Measurements from ENCODE around the gene SMAD3.

Gene SMAD3

GRCh38 chr15:67208396-67208795, 143.0 kb downstream of the SMAD3 start:
- no peak for DNase-seq

GRCh38 chr15:67210555-67211168, 145.3 kb downstream of the SMAD3 start:
- no peak for DNase-seq

DNA sequence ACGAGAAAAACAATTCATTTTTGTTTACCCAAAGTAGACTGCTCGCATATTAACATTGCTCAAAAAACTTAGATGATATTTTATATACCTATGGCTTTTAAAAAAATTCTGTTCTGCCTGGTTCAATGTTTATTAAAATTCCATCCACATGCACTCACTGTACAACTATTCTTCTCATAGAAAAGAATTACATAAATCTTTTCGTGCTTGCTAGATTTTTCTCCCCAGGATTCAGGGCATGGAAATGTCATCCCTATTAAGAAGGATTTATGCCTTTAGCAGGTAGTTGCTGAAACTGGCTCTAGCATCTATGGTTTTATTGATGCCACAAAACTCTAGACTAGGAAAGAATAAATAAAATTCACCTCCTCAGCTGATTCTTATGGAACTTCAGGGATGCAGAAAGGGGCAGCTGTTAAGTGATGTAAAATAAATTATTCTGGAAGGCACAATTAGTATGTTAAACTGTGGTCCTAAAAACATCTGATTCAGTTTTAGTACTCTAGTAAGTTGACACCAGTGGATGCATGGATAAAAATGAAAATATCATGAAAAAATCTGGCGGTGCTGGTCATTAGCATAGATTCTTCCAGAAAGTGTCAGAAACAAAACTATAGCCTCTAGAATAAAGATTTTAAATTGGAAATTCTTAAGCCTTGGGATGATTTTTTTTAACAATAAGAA, 147.4 kb downstream of the SMAD3 start:
- no peak for DNase-seq

GRCh38 chr15:67215102-67215501, 149.7 kb downstream of the SMAD3 start:
- DNase-seq: no peak

DNA sequence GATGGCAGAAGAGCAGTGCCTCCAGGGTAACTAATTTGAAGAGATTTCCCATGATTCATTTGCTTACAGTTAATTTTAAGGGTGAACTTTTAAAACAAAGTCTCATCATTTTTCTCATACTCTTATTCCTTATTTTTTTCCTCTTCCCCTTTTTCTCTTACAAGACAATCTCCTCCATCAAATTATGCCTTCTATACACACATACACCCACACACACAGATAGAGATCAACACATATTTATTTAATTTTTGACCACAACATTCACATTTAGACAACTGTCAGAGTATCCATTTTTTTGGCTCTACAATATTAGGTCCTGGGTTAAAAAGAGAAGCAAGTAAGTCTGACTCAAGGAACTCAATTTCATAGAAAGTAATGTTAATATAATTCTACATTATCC, 151.5 kb downstream of the SMAD3 start:
- no peak for DNase-seq

DNA sequence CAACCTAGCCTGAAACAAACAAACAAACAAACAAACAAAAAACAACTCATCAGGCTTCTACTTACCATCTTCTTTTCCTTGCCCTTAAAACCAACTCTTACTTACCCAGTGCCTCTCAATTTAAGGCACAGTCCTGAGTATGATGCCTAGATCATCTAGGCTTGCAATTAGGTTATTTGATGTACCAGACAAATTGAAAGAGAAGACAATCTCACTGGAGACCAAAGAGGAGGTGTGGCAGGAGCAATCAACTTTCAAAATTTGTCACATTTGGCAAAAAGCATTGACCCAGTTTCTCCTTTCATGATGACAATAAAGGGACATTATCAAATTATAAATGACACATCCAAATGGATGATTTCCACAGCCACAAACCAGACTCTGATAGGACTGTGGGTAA, 153.0 kb downstream of the SMAD3 start:
- no peak for DNase-seq

- DNase-seq: no peak
Observed at GRCh38 chr15:67219288-67219687, 153.9 kb downstream of the SMAD3 start.

GRCh38 chr15:67224889-67225288, 159.5 kb downstream of the SMAD3 start:
- DNase-seq: no peak

DNA sequence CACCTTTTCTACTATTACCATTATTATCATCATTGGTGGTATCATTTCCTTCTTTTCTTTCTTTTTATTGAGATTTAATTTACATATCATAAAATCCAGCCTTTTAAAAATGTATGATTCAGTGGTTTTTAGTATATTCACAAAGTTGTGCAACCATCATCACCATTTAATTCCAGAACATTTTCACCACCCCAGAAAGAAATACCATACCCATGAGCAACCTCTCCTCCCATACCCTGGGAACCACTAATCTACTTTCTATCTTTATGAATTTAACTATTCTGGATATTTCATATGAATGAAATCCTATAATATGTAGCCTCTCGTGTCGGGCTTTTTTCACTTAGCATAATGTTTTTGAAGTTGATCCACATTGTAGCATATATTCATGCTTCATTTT, 159.9 kb downstream of the SMAD3 start:
- no peak for DNase-seq

DNA sequence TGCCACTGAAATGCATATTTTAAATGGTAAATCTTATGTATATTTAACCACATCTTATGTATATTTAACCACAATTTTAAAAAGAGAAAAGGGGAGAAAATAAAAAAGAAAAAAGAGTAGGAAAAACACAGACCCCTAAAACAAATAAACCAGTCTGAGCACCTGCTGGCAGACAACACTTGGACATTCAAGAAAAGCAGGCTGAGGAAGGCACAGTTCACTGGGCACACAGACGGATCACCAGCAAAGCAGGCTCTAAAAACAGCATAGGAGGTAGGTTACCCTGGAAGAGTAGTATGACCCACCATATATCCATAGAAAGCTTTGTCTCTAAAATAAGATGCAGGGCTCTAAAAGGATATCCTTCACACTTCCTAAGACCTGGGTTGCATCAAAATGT, 162.0 kb downstream of the SMAD3 start:
- DNase-seq: no peak

DNA sequence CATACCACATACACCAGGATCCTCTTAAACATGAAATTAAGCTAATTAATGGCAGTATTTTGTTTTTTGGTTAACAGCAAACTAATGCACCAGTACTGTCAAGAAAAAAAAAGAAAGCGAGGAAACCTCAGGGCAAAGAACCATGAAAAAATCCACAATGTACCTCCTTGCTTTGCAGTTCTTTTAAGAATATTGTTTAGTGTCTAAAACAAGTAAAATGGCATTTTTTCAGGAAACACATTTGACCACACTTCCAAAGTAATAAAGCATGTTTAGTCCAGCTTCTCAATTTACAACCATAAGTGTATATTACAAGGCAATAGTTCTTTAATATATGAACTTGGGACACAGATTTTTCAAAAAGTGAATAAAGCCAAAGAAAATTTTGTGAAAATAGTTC, 162.4 kb downstream of the SMAD3 start:
- DNase-seq: no peak

GRCh38 chr15:67228286-67228685, 162.9 kb downstream of the SMAD3 start:
- no peak for DNase-seq

- no peak for DNase-seq
Observed at GRCh38 chr15:67230504-67230903, 165.1 kb downstream of the SMAD3 start.

- no peak for DNase-seq
Observed at GRCh38 chr15:67232591-67232990, 167.2 kb downstream of the SMAD3 start.

- peak; percentile 11 for DNase-seq
Observed at GRCh38 chr15:67240235-67241131, 175.1 kb downstream of the SMAD3 start.

DNA sequence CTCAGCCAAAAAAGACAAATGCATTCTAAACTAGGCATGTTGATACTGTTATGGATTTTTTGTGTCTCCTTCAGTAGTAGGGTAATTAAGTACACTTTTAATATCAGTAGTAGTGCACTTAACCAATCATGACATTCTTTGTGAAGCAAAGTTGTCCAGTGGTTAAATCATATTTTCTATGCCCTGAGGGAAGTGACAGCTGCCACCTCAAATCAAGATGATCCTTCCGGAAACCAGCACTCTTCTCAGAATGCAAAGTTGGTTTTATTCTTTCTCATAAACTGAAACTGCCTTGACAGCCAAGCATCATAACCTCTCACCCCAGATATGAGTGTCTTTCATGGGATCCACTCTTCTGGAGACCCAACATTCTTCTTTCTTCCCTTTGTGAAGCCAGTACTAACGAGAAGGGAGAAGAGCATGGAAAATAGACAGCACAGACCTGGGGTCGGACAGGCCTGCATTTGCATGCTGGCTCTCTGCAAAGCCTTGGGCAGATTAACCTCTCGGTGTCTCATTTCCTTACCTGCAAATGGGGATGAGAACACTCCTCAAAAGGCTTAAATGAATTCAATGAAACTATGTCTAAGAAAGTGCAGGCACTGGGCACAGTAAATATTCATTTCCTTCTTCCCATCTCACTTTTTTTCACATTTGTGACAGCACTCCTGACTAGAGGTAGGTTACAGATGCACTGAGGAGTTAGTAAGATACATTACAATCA, 175.9 kb downstream of the SMAD3 start:
- DNase-seq: peak; percentile 38

DNA sequence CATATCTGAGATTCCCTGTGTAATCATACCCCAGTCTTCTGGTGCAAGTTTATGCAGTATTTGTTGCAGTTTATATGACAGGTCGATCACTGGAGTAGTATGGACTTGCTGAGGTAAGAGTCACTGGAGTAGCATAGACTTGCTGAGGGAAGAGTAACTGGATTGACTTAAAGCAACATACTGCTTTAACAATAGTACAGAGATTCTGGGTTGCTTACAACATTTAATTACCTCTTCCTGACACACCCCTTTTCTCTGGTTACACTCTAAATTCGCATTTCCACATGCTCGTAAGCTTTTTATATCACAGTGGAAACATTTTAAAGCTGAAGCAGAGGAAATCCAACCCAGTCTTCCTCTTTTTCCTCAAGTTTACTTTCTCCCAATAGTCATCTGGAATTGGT, 177.3 kb downstream of the SMAD3 start:
- no peak for DNase-seq
